Loucy (cell line): ENCODE measurements around the gene CFAP251.

Experiments
- CTCF ChIP-seq: fragments of 200-600 bp; sonication (generic); conservative IDR thresholded peaks from 2 replicates; pipeline ENCODE4 v1.5.1; 2014; ENCODE audit warnings: mild to moderate bottlenecking, antibody characterized with exemption, low read length
- EZH2phosphoT487 ChIP-seq: fragments of 200-600 bp; IDR thresholded peaks from 2 replicates; pipeline ENCODE4 v1.6.1; 2018; ENCODE audit warnings: antibody characterized with exemption, mild to moderate bottlenecking, moderate library complexity, borderline replicate concordance

- no peak for TF ChIP-seq CTCF
- no peak for TF ChIP-seq EZH2phosphoT487
Measured at GRCh38 chr12:122018457-122018856, 100.1 kb downstream of the CFAP251 start.
